Osteocyte (in vitro differentiated cells): ENCODE measurements around the gene NME9. TPM values are rescaled to one million over a fixed set of nuclear protein-coding genes. Genes with fewer than 3 reads are reported as not detected.

Source experiments
- DNase-seq: peaks from one replicate; pipeline ENCODE4 v3.0.0; 2021; ENCODE audit warnings: mixed read lengths; ENCODE audit not compliant: unreplicated experiment; ENCODE audit errors: extremely low spot score
- H3K27ac Mint-ChIP-seq: one replicate; pipeline ENCODE4 v1.8.0; 2021; ENCODE audit warnings: mild to moderate bottlenecking, mixed read lengths; ENCODE audit not compliant: unreplicated experiment
- H3K27me3 Mint-ChIP-seq: one replicate; pipeline ENCODE4 v1.8.0; 2021; ENCODE audit warnings: mixed read lengths; ENCODE audit not compliant: unreplicated experiment
- H3K36me3 Mint-ChIP-seq: one replicate; pipeline ENCODE4 v1.8.0; 2021; ENCODE audit warnings: mixed read lengths; ENCODE audit not compliant: unreplicated experiment
- H3K4me1 Mint-ChIP-seq: one replicate; pipeline ENCODE4 v1.8.0; 2021; ENCODE audit warnings: mixed read lengths; ENCODE audit not compliant: unreplicated experiment
- H3K4me3 Mint-ChIP-seq: one replicate; pipeline ENCODE4 v1.8.0; 2021; ENCODE audit warnings: mild to moderate bottlenecking, moderate library complexity, mixed read lengths; ENCODE audit not compliant: unreplicated experiment
- H3K9me3 Mint-ChIP-seq: one replicate; pipeline ENCODE4 v1.8.0; 2021; ENCODE audit warnings: mixed read lengths; ENCODE audit not compliant: unreplicated experiment
- CTCF ChIP-seq: fragments of 200-600 bp; sonication (generic); IDR thresholded peaks from 2 replicates; pipeline ENCODE4 v1.5.0; 2021; ENCODE audit warnings: antibody characterized with exemption, mild to moderate bottlenecking, moderate library complexity
- total RNA-seq: library from RNA; stranded (reverse); gene quantifications from 2 replicates; pipeline ENCODE4 v1.2.1, GENCODE V29; 2021

NME9 gene
- total RNA-seq, 1 donor from 2014 or later = not detected

GRCh38 chr3:138270245-138270644, 59.4 kb downstream of the NME9 start:
- Mint-ChIP-seq H3K36me3 (peaks cover 39% of the 10 kb centered on the region), H3K27ac (no peak overlapping the region), H3K9me3 (no peaks in the 10 kb centered on the region), H3K4me1 (no peaks in the 10 kb centered on the region), H3K4me3 (no peak overlapping the region), H3K27me3 (no peaks in the 10 kb centered on the region)
- DNase-seq = no peak
- TF ChIP-seq CTCF = peak; percentile 13

- no peak for DNase-seq
- Mint-ChIP-seq H3K4me1 (no peaks in the 10 kb centered on the region), H3K4me3 (no peak overlapping the region), H3K27me3 (no peaks in the 10 kb centered on the region), H3K36me3 (peaks cover 17% of the 10 kb centered on the region), H3K27ac (no peak overlapping the region), H3K9me3 (no peaks in the 10 kb centered on the region)
- no peak for TF ChIP-seq CTCF
These were observed 62.6 kb downstream of the NME9 start for GRCh38 chr3:138267083-138267482.

- no peaks in the 10 kb centered on the region for H3K4me1 Mint-ChIP-seq
- H3K9me3 Mint-ChIP-seq = no peaks in the 10 kb centered on the region
- no peak for DNase-seq
- H3K27ac Mint-ChIP-seq = no peak overlapping the region
- no peak for TF ChIP-seq CTCF
- peaks cover 10% of the 10 kb centered on the region for H3K36me3 Mint-ChIP-seq
- H3K27me3 Mint-ChIP-seq = no peaks in the 10 kb centered on the region
- H3K4me3 Mint-ChIP-seq = no peak overlapping the region
These were observed 63.9 kb downstream of the NME9 start for GRCh38 chr3:138265745-138266144.

- peak; percentile 10 for TF ChIP-seq CTCF
- no peak for DNase-seq
- peaks cover 14% of the 10 kb centered on the region for H3K36me3 Mint-ChIP-seq
- no peaks in the 10 kb centered on the region for H3K9me3 Mint-ChIP-seq
- H3K27ac Mint-ChIP-seq = no peak overlapping the region
- H3K4me3 Mint-ChIP-seq = no peak overlapping the region
- H3K27me3 Mint-ChIP-seq = no peaks in the 10 kb centered on the region
- H3K4me1 Mint-ChIP-seq = no peaks in the 10 kb centered on the region
These were observed 66.5 kb downstream of the NME9 start for GRCh38 chr3:138263104-138263503.

- TF ChIP-seq CTCF = no peak
- Mint-ChIP-seq H3K27ac (no peak overlapping the region), H3K36me3 (peaks cover 14% of the 10 kb centered on the region), H3K4me1 (no peaks in the 10 kb centered on the region), H3K4me3 (no peak overlapping the region), H3K27me3 (no peaks in the 10 kb centered on the region), H3K9me3 (no peaks in the 10 kb centered on the region)
- DNase-seq = no peak
These were observed 69.0 kb downstream of the NME9 start for GRCh38 chr3:138260611-138261010.
